MG63 (cell line): ENCODE measurements around the gene CRABP2. TPM values are rescaled to one million over a fixed set of nuclear protein-coding genes. Genes with fewer than 3 reads are reported as not detected.

Experiments
- DNase-seq: peaks from one replicate; pipeline ENCODE4 v3.0.0-alpha.2; 2020
- H3K27me3 ChIP-seq: fragments of 250-450 bp; sonication (Bioruptor Pico); 2 replicates; pipeline ENCODE4 v1.5.1; 2020; ENCODE audit warnings: mild to moderate bottlenecking, moderate library complexity
- H3K36me3 ChIP-seq: fragments of 250-450 bp; sonication (Bioruptor Pico); 2 replicates; pipeline ENCODE4 v1.5.1; 2020; ENCODE audit warnings: mild to moderate bottlenecking, moderate library complexity
- H3K4me3 ChIP-seq: fragments of 250-450 bp; sonication (Bioruptor Pico); 2 replicates; pipeline ENCODE4 v1.5.1; 2020; ENCODE audit warnings: mild to moderate bottlenecking, moderate library complexity
- H3K9me3 ChIP-seq: fragments of 250-450 bp; sonication (Bioruptor Pico); 2 replicates; pipeline ENCODE4 v1.5.1; 2020; ENCODE audit warnings: mild to moderate bottlenecking, moderate library complexity
- total RNA-seq: library from RNA; depleted of rRNA; stranded (reverse); fragments of >200 nt; shearing (Covaris generic); gene quantifications from 2 replicates; pipeline ENCODE4 v1.2.3, GENCODE V29; 2014; ENCODE audit warnings: low replicate concordance

Gene CRABP2
- total RNA-seq, 1 experiment from 2014 or later, result 62.8 TPM

GRCh38 chr1:156726549-156727226, 21.3 kb upstream of the CRABP2 start:
- DNase-seq, result peak; percentile 59
- no peaks in the 10 kb centered on the region for H3K9me3 ChIP-seq
- peaks cover 55% of the 10 kb centered on the region for H3K36me3 ChIP-seq
- H3K27me3 ChIP-seq, result no peaks in the 10 kb centered on the region
- peak overlapping the region; percentile 81 for H3K4me3 ChIP-seq

- Histone ChIP-seq H3K4me3 (peak overlapping the region; percentile 81), H3K36me3 (peaks cover 64% of the 10 kb centered on the region), H3K9me3 (no peaks in the 10 kb centered on the region), H3K27me3 (no peaks in the 10 kb centered on the region)
- peak; percentile 82 for DNase-seq
These were observed 20.4 kb upstream of the CRABP2 start for GRCh38 chr1:156725683-156726280.

GRCh38 chr1:156721535-156721934, 16.2 kb upstream of the CRABP2 start:
- H3K36me3 ChIP-seq, result peaks cover 59% of the 10 kb centered on the region
- no peak for DNase-seq
- H3K4me3 ChIP-seq, result no peak overlapping the region
- no peaks in the 10 kb centered on the region for H3K9me3 ChIP-seq
- H3K27me3 ChIP-seq, result no peaks in the 10 kb centered on the region

- Histone ChIP-seq H3K27me3 (no peaks in the 10 kb centered on the region), H3K36me3 (peaks cover 55% of the 10 kb centered on the region), H3K4me3 (no peak overlapping the region), H3K9me3 (no peaks in the 10 kb centered on the region)
- DNase-seq, result no peak
These were observed 15.7 kb upstream of the CRABP2 start for GRCh38 chr1:156721131-156721530.

GRCh38 chr1:156717351-156717750, 12.0 kb upstream of the CRABP2 start:
- Histone ChIP-seq H3K36me3 (peaks cover 20% of the 10 kb centered on the region), H3K4me3 (no peak overlapping the region), H3K9me3 (no peaks in the 10 kb centered on the region), H3K27me3 (no peaks in the 10 kb centered on the region)
- peak; percentile 70 for DNase-seq

GRCh38 chr1:156714830-156715229, 9.4 kb upstream of the CRABP2 start:
- Histone ChIP-seq H3K4me3 (no peak overlapping the region), H3K36me3 (peaks cover 1% of the 10 kb centered on the region; the same call in 1 of the 2 replicates), H3K27me3 (no peaks in the 10 kb centered on the region), H3K9me3 (no peaks in the 10 kb centered on the region)
- no peak for DNase-seq

GRCh38 chr1:156712626-156713025, 7.2 kb upstream of the CRABP2 start:
- DNase-seq, result peak; percentile 66
- Histone ChIP-seq H3K27me3 (no peaks in the 10 kb centered on the region), H3K36me3 (no peaks in the 10 kb centered on the region), H3K9me3 (no peaks in the 10 kb centered on the region), H3K4me3 (no peak overlapping the region)

GRCh38 chr1:156711011-156711817, 5.8 kb upstream of the CRABP2 start:
- peak; percentile 36 for DNase-seq

GRCh38 chr1:156709757-156710489, 4.5 kb upstream of the CRABP2 start:
- H3K36me3 ChIP-seq, result no peaks in the 10 kb centered on the region
- H3K9me3 ChIP-seq, result no peaks in the 10 kb centered on the region
- H3K4me3 ChIP-seq, result no peak overlapping the region
- DNase-seq, result peak; percentile 96
- H3K27me3 ChIP-seq, result no peaks in the 10 kb centered on the region

More at GRCh38 chr1:156711011-156711817, 5.8 kb upstream of the CRABP2 start:
- no peaks in the 10 kb centered on the region for H3K27me3 ChIP-seq
- H3K9me3 ChIP-seq, result no peaks in the 10 kb centered on the region
- H3K36me3 ChIP-seq, result no peaks in the 10 kb centered on the region
- no peak overlapping the region for H3K4me3 ChIP-seq

GRCh38 chr1:156709031-156709430, 3.6 kb upstream of the CRABP2 start:
- Histone ChIP-seq H3K27me3 (no peaks in the 10 kb centered on the region), H3K36me3 (peaks cover 2% of the 10 kb centered on the region; the same call in 1 of the 2 replicates), H3K4me3 (no peak overlapping the region), H3K9me3 (no peaks in the 10 kb centered on the region)
- no peak for DNase-seq

GRCh38 chr1:156708218-156708661, 2.9 kb upstream of the CRABP2 start:
- Histone ChIP-seq H3K4me3 (no peak overlapping the region), H3K36me3 (peaks cover 2% of the 10 kb centered on the region; the same call in 1 of the 2 replicates), H3K27me3 (no peaks in the 10 kb centered on the region), H3K9me3 (no peaks in the 10 kb centered on the region)
- no peak for DNase-seq

- DNase-seq, result peak; percentile 83
- Histone ChIP-seq H3K27me3 (no peaks in the 10 kb centered on the region), H3K9me3 (no peaks in the 10 kb centered on the region), H3K36me3 (peaks cover 2% of the 10 kb centered on the region; the same call in 1 of the 2 replicates), H3K4me3 (no peak overlapping the region)
These were observed 2.2 kb upstream of the CRABP2 start for GRCh38 chr1:156707417-156708217.

GRCh38 chr1:156706657-156707416, 1.5 kb upstream of the CRABP2 start:
- Histone ChIP-seq H3K9me3 (no peaks in the 10 kb centered on the region), H3K27me3 (no peaks in the 10 kb centered on the region), H3K4me3 (no peak overlapping the region), H3K36me3 (peaks cover 2% of the 10 kb centered on the region; the same call in 1 of the 2 replicates)
- DNase-seq, result no peak

- peak overlapping the region; percentile 42 for H3K4me3 ChIP-seq
- peaks cover 2% of the 10 kb centered on the region; the same call in 1 of the 2 replicates for H3K36me3 ChIP-seq
These were observed 704 bp upstream of the CRABP2 start for GRCh38 chr1:156705918-156706656.

GRCh38 chr1:156704930-156705320, 458 bp downstream of the CRABP2 start:
- peak; percentile 92 for DNase-seq
- Histone ChIP-seq H3K9me3 (no peaks in the 10 kb centered on the region), H3K36me3 (peaks cover 2% of the 10 kb centered on the region), H3K4me3 (peak overlapping the region; percentile 42), H3K27me3 (no peaks in the 10 kb centered on the region)

More at GRCh38 chr1:156705918-156706656, 704 bp upstream of the CRABP2 start:
- H3K9me3 ChIP-seq, result no peaks in the 10 kb centered on the region
- DNase-seq, result peak; percentile 58
- H3K27me3 ChIP-seq, result no peaks in the 10 kb centered on the region
